ENCODE results near the gene WDR81.
"Not testable (repeated sequence)": the region's sequence is repeated elsewhere in the genome, so short reads cannot be mapped to it uniquely, and the experiment has no call there.

Gene WDR81

GRCh38 chr17:1762901-1763898, 38.7 kb downstream of the WDR81 start:
- H3K4me3 ChIP-seq (ENCODE audit: low read depth, low read length): peak overlapping the region; percentile 67
- ChIA-PET POLR2A (interaction anchor here (0.6 to 2.9 kb wide), 4 partner anchors 39 to 480 kb away, joined by 3 to 12 read pairs (median 7); partner anchors contain the start of gene WDR81), CTCF (interaction anchor here (1.1 to 2.4 kb wide), 7 partner anchors 10 to 42 kb away, joined by 3 to 12 read pairs (median 5); no protein-coding TSS in a partner anchor)
- TF ChIP-seq CTCF (IDR thresholded peaks at IDR 0.05; ENCODE audit: insufficient read depth, low read length, missing control alignments): no peak
- DNase-seq (ENCODE audit: low read depth, low spot score): no peak

- peak overlapping the region; percentile 29 for H3K4me3 ChIP-seq (ENCODE audit: low read depth, low read length)
- POLR2A ChIA-PET: interaction anchor here (1.1 to 2.9 kb wide), 3 partner anchors 16 to 48 kb away, joined by 3 to 12 read pairs (median 3); partner anchors contain the start of gene WDR81
- TF ChIP-seq CTCF (IDR thresholded peaks at IDR 0.05; ENCODE audit: insufficient read depth, low read length, missing control alignments): no peak
- DNase-seq (ENCODE audit: low read depth, low spot score): peak; percentile 44
- CTCF ChIA-PET: interaction anchor here (1.1 to 1.2 kb wide), 2 partner anchors 9 to 20 kb away, joined by 4 to 5 read pairs; no protein-coding TSS in a partner anchor
These were observed 39.8 kb downstream of the WDR81 start for GRCh38 chr17:1764284-1764683.

GRCh38 chr17:1764705-1765104, 40.2 kb downstream of the WDR81 start:
- POLR2A ChIA-PET: interaction anchor here (1.1 to 2.9 kb wide), 3 partner anchors 15 to 48 kb away, joined by 3 to 12 read pairs (median 3); partner anchors contain the start of gene WDR81
- H3K4me3 ChIP-seq (ENCODE audit: low read depth, low read length); DNase-seq (ENCODE audit: low read depth, low spot score): not testable (repeated sequence)
- CTCF ChIA-PET: interaction anchor here (1.1 to 1.2 kb wide), 2 partner anchors 9 to 19 kb away, joined by 4 to 5 read pairs; no protein-coding TSS in a partner anchor

- no peak for TF ChIP-seq CTCF (IDR thresholded peaks at IDR 0.05; ENCODE audit: insufficient read depth, low read length, missing control alignments)
- H3K4me3 ChIP-seq (ENCODE audit: low read depth, low read length): no peak overlapping the region
- no peak for DNase-seq (ENCODE audit: low read depth, low spot score)
- CTCF ChIA-PET: interaction anchor here (0.7 to 1.6 kb wide), 8 partner anchors 8 to 191 kb away, joined by 3 to 12 read pairs (median 3); no protein-coding TSS in a partner anchor
- POLR2A ChIA-PET: interaction anchor here (2.9 kb wide), 1 partner anchor 49 kb away, joined by 12 read pairs; no protein-coding TSS in a partner anchor
These were observed 41.1 kb downstream of the WDR81 start for GRCh38 chr17:1765576-1765975.

- no peak for DNase-seq (ENCODE audit: low read depth, low spot score)
- TF ChIP-seq CTCF (IDR thresholded peaks at IDR 0.05; ENCODE audit: insufficient read depth, low read length, missing control alignments): no peak
- ChIA-PET CTCF (interaction anchor here (0.7 to 1.6 kb wide), 5 partner anchors 17 to 192 kb away, joined by 3 to 12 read pairs (median 4); no protein-coding TSS in a partner anchor), POLR2A (interaction anchor here (2.9 kb wide), 1 partner anchor 50 kb away, joined by 12 read pairs; no protein-coding TSS in a partner anchor)
- no peak overlapping the region for H3K4me3 ChIP-seq (ENCODE audit: low read depth, low read length)
These were observed 42.1 kb downstream of the WDR81 start for GRCh38 chr17:1766382-1767135.

GRCh38 chr17:1767358-1767757, 42.9 kb downstream of the WDR81 start:
- CTCF ChIA-PET: interaction anchor here (0.7 kb wide), 1 partner anchor 53 kb away, joined by 3 read pairs; no protein-coding TSS in a partner anchor

More at GRCh38 chr17:1767358-1767757, 42.9 kb downstream of the WDR81 start:
- no peak for TF ChIP-seq CTCF (IDR thresholded peaks at IDR 0.05; ENCODE audit: insufficient read depth, low read length, missing control alignments)
- POLR2A ChIA-PET: no interaction called here
- DNase-seq (ENCODE audit: low read depth, low spot score): no peak
- no peak overlapping the region for H3K4me3 ChIP-seq (ENCODE audit: low read depth, low read length)
